Keratinocyte (primary cell): Measurements from ENCODE around the gene DMXL1. TPM values are rescaled to one million over a fixed set of nuclear protein-coding genes. Genes with fewer than 3 reads are reported as not detected.

ENCODE experiments used
- DNase-seq: peaks from one replicate; pipeline ENCODE4 v3.0.0-alpha.2; 2011; ENCODE audit warnings: low read depth, missing footprints, low spot score
- FAIRE-seq: peaks from 2 replicates; lab custom pipeline; 2011; peaks lifted over from hg19 to GRCh38; lab: Jason Lieb, UNC
- H2AFZ ChIP-seq: 2 replicates; pipeline ENCODE4 v1.6.0; 2012; ENCODE audit warnings: low read length, control low read depth, inconsistent platforms; ENCODE audit not compliant: control insufficient read depth
- H3K27ac ChIP-seq: 2 replicates; pipeline ENCODE4 v1.5.1; 2011; ENCODE audit warnings: low read length; ENCODE audit not compliant: control insufficient read depth, insufficient read depth
- H3K27me3 ChIP-seq: 3 replicates; pipeline ENCODE4 v1.6.0; 2011; ENCODE audit warnings: low read length; ENCODE audit not compliant: control insufficient read depth, insufficient read depth; ENCODE audit errors: extremely low read depth
- H3K36me3 ChIP-seq, 2 experiments: 2 replicates in 1 of 2; 3 replicates in 1 of 2; pipeline ENCODE4 v1.5.1; 2011; ENCODE audit warnings: low read length in 2 of 2, mild to moderate bottlenecking in 1 of 2; ENCODE audit not compliant: control insufficient read depth in 2 of 2, insufficient read depth in 2 of 2; ENCODE audit errors: extremely low read depth in 1 of 2
- H3K4me1 ChIP-seq: 3 replicates; pipeline ENCODE4 v1.5.1; 2011; ENCODE audit warnings: low read length; ENCODE audit not compliant: control insufficient read depth, insufficient read depth; ENCODE audit errors: extremely low read depth
- H3K4me2 ChIP-seq: 3 replicates; pipeline ENCODE4 v1.6.0; 2011; ENCODE audit warnings: low read depth, low read length; ENCODE audit not compliant: control insufficient read depth, insufficient read depth; ENCODE audit errors: extremely low read depth
- H3K4me3 ChIP-seq, 3 experiments: fragments of 200-600 bp in 1 of 3; sonication (generic) in 1 of 3; 2 replicates in 2 of 3; 3 replicates in 1 of 3; pipeline ENCODE4 v1.5.1; 2011 to 2016; ENCODE audit warnings: low read length in 3 of 3, mild to moderate bottlenecking in 3 of 3, control low read depth in 2 of 3, inconsistent platforms in 1 of 3, low read depth in 1 of 3, mixed read lengths in 1 of 3, mixed run types in 1 of 3, moderate library complexity in 1 of 3; ENCODE audit not compliant: control insufficient read depth in 2 of 3, insufficient read depth in 2 of 3; ENCODE audit errors: extremely low read depth in 1 of 3
- H3K79me2 ChIP-seq: 2 replicates; pipeline ENCODE4 v1.6.0; 2012; ENCODE audit warnings: low read length; ENCODE audit not compliant: control insufficient read depth, insufficient read depth
- H3K9ac ChIP-seq: 3 replicates; pipeline ENCODE4 v1.6.0; 2011; ENCODE audit warnings: low read length; ENCODE audit not compliant: control insufficient read depth, insufficient read depth; ENCODE audit errors: extremely low read depth
- H3K9me1 ChIP-seq: 3 replicates; pipeline ENCODE4 v1.6.0; 2011; ENCODE audit warnings: low read length; ENCODE audit not compliant: control insufficient read depth, insufficient read depth; ENCODE audit errors: extremely low read depth
- H3K9me3 ChIP-seq: 2 replicates; pipeline ENCODE4 v1.5.1; 2012; ENCODE audit warnings: low read depth, low read length; ENCODE audit not compliant: control insufficient read depth
- H4K20me1 ChIP-seq: 3 replicates; pipeline ENCODE4 v1.6.0; 2011; ENCODE audit warnings: low read length; ENCODE audit not compliant: control insufficient read depth, insufficient read depth; ENCODE audit errors: extremely low read depth
- EZH2 ChIP-seq: IDR thresholded peaks from one replicate; pipeline ENCODE4 v1.6.1; 2012; ENCODE audit warnings: inconsistent platforms, mild to moderate bottlenecking, low read length, moderate library complexity
- dilution Hi-C: fragments of 300-500 bp; cut with MboI; formaldehyde crosslinking; loops from one replicate; pipeline ENCODE4 v1.7.0; 2020; ENCODE audit warnings: low sequenced_read_pairs; ENCODE audit not compliant: extremely low pct_ligation_motif_present
- polyA plus RNA-seq, 5 experiments: library from polyadenylated mRNA; depleted of rRNA in 3 of 5; stranded (reverse) in 3 of 5; stranded (forward) in 1 of 5; unstranded in 1 of 5; fragments of >200 nt; gene quantifications; 1 replicate in 1 of 5; 2 replicates in 3 of 5; 3 replicates in 1 of 5; pipeline versions ENCODE4 v1.2.1 to v1.2.3, GENCODE V29; 2011 to 2012; ENCODE audit warnings: missing spikeins in 2 of 5, low read depth in 1 of 5, low replicate concordance in 1 of 5
- TF ChIP-seq, protein P1 (sequence below), 3 experiments: IDR thresholded peaks in 1 of 3; conservative IDR thresholded peaks in 1 of 3; optimal IDR thresholded peaks in 1 of 3; 2 replicates in 2 of 3; 3 replicates in 1 of 3; pipeline versions ENCODE3 to v1.5.1; 2011; ENCODE audit warnings: low read length in 3 of 3, mild to moderate bottlenecking in 3 of 3, moderate library complexity in 2 of 3, control low read depth in 1 of 3, inconsistent platforms in 1 of 3; ENCODE audit not compliant: insufficient read depth in 2 of 3; ENCODE audit errors: extremely low read depth in 1 of 3

The DMXL1 gene
- polyA plus RNA-seq, 1 donor (not counting 4 experiments of a cell fraction or from before 2014, with no cell fraction given), result 13.1 TPM

DNA sequence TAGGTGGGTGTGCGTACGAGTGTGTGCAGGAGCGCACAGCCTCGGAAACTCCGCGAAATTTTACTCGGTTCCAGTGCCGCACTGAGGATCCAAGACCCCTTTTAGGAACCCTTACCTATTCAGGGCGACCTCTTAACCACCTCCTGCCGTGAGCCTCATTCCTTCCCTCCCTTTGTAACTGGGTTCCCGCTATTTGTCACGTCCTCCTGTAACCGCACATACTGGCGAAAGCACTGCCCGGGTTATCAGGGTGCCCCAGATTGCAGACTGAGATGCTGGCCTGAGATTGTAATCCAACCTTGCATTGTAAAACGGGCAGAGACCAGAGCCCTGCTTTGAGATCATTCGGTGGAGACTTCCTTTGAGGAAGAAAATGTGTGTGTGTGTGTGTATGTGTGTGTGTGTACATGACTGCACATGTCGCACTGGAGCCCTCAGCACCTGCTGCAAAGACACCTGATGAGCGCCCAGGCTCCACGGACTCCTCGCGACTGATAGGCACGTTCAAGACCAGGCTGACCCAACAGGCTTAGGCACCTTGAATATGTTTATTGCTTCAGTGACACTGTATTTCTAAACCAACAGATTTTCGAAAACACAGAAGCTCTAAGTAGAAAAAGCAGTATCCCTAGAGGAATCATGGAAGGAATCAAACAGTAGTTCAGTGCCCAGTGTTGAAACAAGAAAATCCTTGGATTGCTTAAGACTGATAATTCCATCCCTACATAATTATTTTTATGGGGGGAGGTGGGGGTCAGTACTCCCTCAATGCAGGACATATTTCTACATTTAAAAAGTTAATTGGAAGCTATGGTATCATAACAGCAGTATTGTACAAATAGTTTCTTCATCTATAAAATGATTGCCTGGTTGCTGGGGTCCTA is 198.4 kb downstream of the DMXL1 start:
- TF ChIP-seq, protein P1, sequence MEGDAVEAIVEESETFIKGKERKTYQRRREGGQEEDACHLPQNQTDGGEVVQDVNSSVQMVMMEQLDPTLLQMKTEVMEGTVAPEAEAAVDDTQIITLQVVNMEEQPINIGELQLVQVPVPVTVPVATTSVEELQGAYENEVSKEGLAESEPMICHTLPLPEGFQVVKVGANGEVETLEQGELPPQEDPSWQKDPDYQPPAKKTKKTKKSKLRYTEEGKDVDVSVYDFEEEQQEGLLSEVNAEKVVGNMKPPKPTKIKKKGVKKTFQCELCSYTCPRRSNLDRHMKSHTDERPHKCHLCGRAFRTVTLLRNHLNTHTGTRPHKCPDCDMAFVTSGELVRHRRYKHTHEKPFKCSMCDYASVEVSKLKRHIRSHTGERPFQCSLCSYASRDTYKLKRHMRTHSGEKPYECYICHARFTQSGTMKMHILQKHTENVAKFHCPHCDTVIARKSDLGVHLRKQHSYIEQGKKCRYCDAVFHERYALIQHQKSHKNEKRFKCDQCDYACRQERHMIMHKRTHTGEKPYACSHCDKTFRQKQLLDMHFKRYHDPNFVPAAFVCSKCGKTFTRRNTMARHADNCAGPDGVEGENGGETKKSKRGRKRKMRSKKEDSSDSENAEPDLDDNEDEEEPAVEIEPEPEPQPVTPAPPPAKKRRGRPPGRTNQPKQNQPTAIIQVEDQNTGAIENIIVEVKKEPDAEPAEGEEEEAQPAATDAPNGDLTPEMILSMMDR (optimal IDR thresholded peaks at IDR 0.05 in 1 of 3, IDR thresholded peaks at IDR 0.05 in 1 of 3, conservative IDR thresholded peaks at IDR 0.05 in 1 of 3; ENCODE audit: extremely low read depth in 1 of 3, insufficient read depth in 2 of 3, low read length in 3 of 3), result no peak
- TF ChIP-seq EZH2, result no peak
- Histone ChIP-seq H3K27ac (peak overlapping the region; percentile 80), H3K4me2 (peak overlapping the region; percentile 96), H3K9me1 (no peaks in the 10 kb centered on the region), H3K79me2 (peaks cover 9% of the 10 kb centered on the region), H2AFZ (peak overlapping the region; percentile 75), H3K36me3 (no peaks in the 10 kb centered on the region), H3K4me3 (peak overlapping the region; percentile 67 to 93 (median 81)), H3K4me1 (peaks cover 26% of the 10 kb centered on the region), H3K27me3 (no peaks in the 10 kb centered on the region), H3K9me3 (no peaks in the 10 kb centered on the region), H4K20me1 (no peaks in the 10 kb centered on the region), H3K9ac (peak overlapping the region; percentile 85)
- DNase-seq, result no peak
- FAIRE-seq, result no peak
- dilution Hi-C loops, result no loop called here

DNA sequence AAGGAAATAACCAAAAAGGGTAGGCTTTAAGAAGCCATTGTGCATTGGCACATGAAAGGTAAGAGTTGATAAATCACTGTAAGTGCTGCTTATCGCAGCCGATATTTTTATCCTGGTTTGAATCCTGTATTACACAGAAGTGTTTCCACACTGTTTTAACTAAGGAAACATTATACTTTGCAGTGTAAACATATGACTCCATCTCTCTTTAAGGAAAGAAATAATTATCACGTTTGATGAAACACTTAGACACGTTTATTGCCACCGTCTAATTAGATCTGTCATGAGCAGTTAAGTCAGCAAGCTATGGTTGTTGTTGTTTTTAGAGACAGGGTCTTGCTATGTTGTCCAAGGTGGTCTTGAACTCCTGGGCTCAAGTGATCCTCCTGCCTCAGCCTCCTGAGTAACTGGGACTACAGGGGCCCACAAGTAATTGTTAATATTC is 199.3 kb downstream of the DMXL1 start:
- Histone ChIP-seq H3K36me3 (no peaks in the 10 kb centered on the region), H3K9ac (no peak overlapping the region), H3K27ac (no peak overlapping the region), H4K20me1 (peaks cover 2% of the 10 kb centered on the region), H3K27me3 (no peaks in the 10 kb centered on the region), H3K79me2 (peaks cover 9% of the 10 kb centered on the region), H2AFZ (no peak overlapping the region), H3K4me3 (no peak overlapping the region), H3K4me2 (peak overlapping the region; percentile 96), H3K4me1 (peaks cover 35% of the 10 kb centered on the region), H3K9me3 (no peaks in the 10 kb centered on the region), H3K9me1 (no peaks in the 10 kb centered on the region)
- dilution Hi-C loops, result no loop called here
- DNase-seq (no peak), FAIRE-seq (peak; percentile 36)
- TF ChIP-seq, protein P1 (optimal IDR thresholded peaks at IDR 0.05 in 1 of 3, IDR thresholded peaks at IDR 0.05 in 1 of 3, conservative IDR thresholded peaks at IDR 0.05 in 1 of 3; ENCODE audit: extremely low read depth in 1 of 3, insufficient read depth in 2 of 3, low read length in 3 of 3), result no peak
- no peak for TF ChIP-seq EZH2
